NCI-H2196 treated with DMSO at 0.1 percent for 48 hours (cell line): Measurements from ENCODE around the gene NLRP6.
A peak's percentile ranks its signal among the peaks of the same experiment; 100 is the strongest.
"Not testable (repeated sequence)": the region's sequence is repeated elsewhere in the genome, so short reads cannot be mapped to it uniquely, and the experiment has no call there.

Experiments
- DNase-seq: peaks from one replicate; lab custom pipeline; 2025; ENCODE audit not compliant: unreplicated experiment; lab: John Stamatoyannopoulos, UW

NLRP6 gene

GRCh38 chr11:255816-256215, 22.4 kb upstream of the NLRP6 start:
- no peak for DNase-seq

GRCh38 chr11:256952-257737, 21.1 kb upstream of the NLRP6 start:
- no peak for DNase-seq

- DNase-seq = no peak
Measured at GRCh38 chr11:257766-258493, 20.3 kb upstream of the NLRP6 start.

- no peak for DNase-seq
Measured at GRCh38 chr11:259413-259812, 18.8 kb upstream of the NLRP6 start.

- no peak for DNase-seq
Measured at GRCh38 chr11:261624-262023, 16.6 kb upstream of the NLRP6 start.

- DNase-seq = no peak
Measured at GRCh38 chr11:266676-267439, 11.3 kb upstream of the NLRP6 start.

- DNase-seq = no peak
Measured at GRCh38 chr11:267491-267994, 10.7 kb upstream of the NLRP6 start.

- DNase-seq = not testable (repeated sequence)
Measured at GRCh38 chr11:268716-269145, 9.5 kb upstream of the NLRP6 start.

GRCh38 chr11:269146-269890, 8.9 kb upstream of the NLRP6 start:
- no peak for DNase-seq

GRCh38 chr11:270451-271318, 7.5 kb upstream of the NLRP6 start:
- DNase-seq = no peak

GRCh38 chr11:271319-271715, 6.9 kb upstream of the NLRP6 start:
- no peak for DNase-seq

GRCh38 chr11:272195-272930, 5.8 kb upstream of the NLRP6 start:
- no peak for DNase-seq

GRCh38 chr11:272931-273198, 5.3 kb upstream of the NLRP6 start:
- DNase-seq = no peak

- DNase-seq = no peak
Measured at GRCh38 chr11:276219-276618, 2.0 kb upstream of the NLRP6 start.

GRCh38 chr11:279040-279965, 1.1 kb downstream of the NLRP6 start:
- DNase-seq = no peak

GRCh38 chr11:279966-280705, 1.9 kb downstream of the NLRP6 start:
- peak; percentile 41 for DNase-seq

- DNase-seq = no peak
Measured at GRCh38 chr11:280706-281485, 2.7 kb downstream of the NLRP6 start.
